ENCODE measurements around the gene POLR3C. TPM values are rescaled to one million over a fixed set of nuclear protein-coding genes. Genes with fewer than 3 reads are reported as not detected.
"Not testable (repeated sequence)": the region's sequence is repeated elsewhere in the genome, so short reads cannot be mapped to it uniquely, and the experiment has no call there.

POLR3C gene
- polyA plus RNA-seq, 10 donors, result 18.2 to 22.9 (median 21.0) TPM

DNA sequence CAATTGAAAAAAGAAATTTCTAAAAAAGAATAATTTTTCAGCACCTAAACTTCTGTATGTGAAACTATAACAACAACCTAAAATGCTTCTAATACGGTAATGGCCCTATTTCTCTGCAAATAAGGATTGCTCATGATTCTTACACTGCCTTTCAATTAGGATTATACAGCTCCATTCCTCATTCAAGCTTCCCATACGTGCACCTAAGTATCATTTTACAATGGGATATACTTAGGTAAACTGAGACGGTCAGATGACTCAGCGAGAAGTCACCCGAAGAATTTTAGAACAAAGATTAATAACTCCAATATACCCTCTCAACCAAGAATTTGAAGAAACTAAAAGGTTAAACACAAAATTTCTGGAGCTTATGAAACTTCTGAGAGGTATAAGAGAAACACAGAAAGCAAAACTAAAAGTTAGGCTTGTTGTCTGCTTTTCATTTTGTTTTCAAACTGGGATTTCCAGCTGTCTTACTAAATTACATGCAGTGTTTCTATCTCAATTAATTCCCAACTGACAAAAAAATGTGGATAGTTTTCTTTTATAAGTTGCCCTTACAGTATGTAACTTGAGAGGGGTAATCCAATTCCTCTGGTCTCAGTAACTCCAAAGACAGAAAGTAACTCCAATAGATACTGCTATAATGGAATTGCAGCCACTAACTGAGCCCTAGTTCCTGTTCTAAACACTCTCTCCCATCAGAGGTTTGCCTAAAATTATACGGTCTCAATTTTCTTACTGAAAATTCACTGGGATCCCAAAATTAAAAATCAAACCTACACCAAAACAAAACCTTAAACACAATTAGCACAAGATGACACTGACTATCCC, 10.8 kb upstream of the POLR3C start:
- DNase-seq, result not testable (repeated sequence)

DNA sequence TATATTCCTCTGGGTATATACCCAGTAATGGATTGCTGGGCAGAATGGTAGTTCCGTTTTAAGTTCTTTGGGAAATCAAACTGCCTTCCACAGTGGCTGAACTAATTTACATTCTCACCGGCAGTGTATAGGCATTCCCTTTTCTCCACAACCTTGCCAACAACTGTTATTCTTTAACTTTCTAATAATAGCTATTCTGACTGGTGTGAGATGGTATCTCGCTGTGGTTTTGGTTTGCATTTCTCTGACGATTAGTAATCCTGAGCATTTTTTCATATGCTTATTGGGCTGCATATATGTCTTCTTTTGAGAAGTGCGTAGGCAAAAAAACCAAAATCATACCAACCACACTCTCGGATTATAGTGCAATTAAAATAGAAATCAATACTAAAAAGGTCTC, 5.9 kb upstream of the POLR3C start:
- peak in 1 of 3 donors; percentile 26 for DNase-seq

DNA sequence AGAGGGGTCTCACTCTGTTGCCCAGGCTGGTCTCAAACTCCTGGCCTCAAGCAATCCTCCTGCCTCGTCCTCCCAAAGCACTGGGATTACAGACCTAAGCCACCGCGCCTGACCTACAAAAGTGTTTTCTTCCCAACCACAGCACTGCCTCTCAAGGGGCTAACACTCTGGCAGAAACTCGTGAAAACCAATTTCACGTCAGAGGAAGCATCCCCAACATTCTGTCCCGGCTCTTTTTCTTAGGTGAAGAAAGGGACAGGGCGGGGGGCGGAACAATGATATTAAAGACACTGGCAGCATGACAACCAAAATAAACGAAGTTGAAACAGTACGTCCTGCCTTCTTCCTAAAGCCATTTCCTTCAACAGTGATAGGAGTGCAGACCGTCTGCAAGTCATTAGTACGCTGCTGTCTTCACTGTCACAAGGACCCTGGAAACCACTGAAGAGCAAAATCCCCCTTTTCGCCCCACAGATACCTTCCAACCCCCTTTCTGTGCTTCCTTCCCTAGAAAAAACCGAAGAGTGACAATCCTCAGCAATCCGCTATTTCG, 1.1 kb upstream of the POLR3C start:
- DNase-seq, result not testable (repeated sequence)

DNA sequence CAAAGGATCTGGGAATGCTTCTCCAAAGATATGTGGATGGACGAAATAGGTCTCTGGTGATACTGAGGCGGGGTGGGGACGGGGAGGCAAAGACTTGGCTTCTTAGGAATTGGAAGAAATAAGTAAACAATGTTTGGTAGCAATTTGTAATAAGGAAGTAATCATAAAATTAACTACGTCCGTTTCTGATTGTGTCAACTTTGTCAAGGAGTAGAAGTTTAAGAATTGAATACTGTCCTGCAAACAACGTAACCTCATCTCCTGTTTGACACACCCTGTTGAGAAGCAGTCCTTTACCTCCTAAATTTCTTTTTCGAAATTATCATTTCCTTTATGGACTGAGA, 471 bp downstream of the POLR3C start:
- no peak for DNase-seq

DNA sequence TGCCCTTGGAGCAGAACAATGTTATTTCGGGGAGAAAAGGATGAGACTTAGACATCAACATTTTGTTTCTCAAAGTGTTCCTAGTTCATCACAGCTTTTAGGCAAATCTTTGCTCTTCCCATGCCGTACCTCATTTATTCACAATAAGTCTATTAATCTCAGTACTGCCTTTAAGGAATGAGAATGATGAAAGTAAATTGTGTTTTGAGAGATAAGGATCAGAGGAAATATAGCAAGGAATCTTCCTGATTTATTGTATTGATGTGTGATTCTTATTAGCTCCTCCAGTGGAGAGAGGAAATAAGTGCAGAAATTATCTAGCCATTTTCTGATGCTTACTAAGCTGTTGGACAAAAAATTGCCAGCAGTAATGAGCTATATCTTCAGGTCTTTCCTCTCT, 2.0 kb downstream of the POLR3C start:
- no peak for DNase-seq

DNA sequence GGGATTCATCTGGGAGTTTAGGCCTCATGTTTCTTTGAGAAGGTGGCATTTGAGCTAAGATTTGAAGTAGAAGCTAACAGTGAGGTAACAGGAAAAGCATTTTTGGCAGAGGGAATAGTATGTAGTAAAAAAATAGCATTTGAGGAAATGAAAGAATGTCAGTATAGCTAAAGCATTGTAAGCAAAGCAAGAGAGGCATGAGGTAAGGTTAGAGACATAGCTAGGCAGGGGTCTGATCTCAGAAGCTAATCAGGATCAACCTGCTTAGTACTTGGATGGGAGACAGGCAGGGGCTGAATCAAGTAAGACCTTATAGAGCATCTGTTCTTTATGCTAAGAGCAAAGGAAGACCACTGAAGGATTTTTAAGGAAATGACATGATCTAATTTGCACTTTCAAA, 4.0 kb downstream of the POLR3C start:
- no peak for DNase-seq

DNA sequence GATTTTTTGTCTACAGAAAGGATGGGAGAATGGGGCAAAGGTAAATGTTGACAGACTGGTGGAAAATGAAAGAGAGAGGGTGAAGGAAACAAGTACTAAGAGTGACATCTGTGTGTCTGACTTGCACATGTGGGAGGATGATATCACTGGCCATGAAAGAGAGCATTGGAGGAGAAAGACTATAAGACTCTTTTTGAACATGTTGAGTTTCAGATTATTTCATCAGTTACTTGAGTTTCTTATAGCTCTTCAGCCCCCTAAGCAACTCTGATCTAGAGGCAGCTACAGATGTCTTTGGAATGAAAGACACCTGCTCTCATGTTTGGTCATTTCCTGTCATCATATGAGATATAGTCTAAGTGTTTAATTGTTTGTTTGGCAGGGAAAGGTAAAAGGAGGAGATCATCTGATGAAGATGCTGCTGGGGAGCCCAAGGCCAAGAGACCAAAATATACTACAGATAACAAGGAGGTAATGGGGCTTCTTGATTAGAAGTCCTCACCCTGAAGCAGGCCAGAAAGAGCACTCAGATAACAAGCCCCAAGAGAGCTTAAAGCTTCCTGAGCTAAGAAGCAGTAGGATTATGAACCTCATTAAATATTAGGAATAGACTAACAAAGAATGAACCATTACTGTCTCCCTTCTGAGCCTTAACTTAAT, 4.5 kb downstream of the POLR3C start:
- no peak for DNase-seq

DNA sequence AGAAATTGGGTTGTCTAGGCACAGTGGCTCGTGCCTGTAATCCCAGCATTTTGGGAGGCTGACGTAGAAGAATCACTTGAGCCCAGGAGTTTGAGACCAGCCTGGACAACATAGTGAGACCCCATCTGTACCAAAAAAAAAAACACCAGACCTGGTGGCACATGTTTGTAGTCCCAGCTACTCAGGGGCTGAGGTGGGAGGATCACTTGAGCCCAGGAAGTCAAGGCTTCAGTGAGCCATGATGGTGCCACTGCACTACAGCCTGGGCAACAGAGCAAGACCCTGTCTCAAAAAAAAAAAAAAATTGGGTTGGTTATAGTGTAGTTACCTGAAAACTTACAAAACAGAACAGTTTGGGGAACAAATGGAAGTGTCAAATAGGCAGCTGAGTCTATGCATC, 6.8 kb downstream of the POLR3C start:
- not testable (repeated sequence) for DNase-seq

DNA sequence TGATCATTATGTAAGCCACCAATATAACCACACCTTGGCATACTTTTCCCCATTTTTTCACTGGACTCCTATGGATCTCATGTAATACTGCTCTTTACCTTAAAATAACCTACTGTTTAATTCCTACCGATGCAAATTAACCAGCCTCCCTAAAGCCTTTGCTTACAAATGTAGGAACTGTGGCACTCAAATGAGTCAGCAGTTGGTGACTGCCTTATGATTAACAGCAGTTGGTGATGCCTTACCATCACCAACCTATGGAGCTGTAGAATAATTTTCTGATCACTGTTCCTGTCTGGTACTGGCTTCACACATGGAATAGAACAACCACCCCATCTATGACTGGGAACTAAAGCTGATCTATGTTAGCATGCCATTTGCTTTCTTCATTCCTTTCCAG, 13.7 kb downstream of the POLR3C start:
- no peak for DNase-seq

DNA sequence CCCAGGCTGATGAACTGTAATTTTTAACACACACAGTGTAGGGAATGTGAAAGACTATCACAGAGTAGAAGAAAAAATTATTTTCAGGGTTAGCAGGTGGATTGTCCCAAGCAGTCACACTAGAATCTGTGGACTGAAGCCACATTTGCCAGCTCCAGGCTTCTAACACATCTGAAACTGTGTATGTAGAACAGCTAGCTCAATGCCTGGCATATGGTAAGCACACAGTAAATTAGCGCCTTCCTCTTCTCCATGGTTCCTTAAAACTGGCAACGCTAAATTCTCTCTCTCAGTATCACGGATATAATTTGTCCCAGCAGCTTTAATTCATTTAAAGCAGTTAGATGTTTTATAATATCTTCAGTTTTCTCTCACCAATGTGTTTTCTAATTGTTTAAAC, 19.0 kb downstream of the POLR3C start:
- no peak for DNase-seq

DNA sequence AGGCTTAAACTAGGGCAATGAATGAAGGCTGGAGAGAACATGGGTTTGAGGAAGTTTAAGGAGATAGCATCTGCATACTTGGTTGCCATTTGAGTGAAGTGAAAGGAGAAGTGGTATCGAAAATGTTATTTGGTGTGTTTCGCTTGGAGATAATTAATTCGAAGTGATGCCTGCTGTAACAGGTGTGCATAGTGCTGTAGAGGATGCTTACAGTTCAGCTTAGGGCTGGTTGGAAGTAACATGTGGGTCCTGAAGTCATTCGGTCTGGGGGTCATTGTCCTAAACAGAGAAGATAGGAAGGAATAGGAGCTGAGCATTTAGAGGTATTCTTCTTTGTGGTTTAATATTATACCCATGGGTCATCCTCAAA, 21.1 kb downstream of the POLR3C start:
- DNase-seq, result no peak

DNA sequence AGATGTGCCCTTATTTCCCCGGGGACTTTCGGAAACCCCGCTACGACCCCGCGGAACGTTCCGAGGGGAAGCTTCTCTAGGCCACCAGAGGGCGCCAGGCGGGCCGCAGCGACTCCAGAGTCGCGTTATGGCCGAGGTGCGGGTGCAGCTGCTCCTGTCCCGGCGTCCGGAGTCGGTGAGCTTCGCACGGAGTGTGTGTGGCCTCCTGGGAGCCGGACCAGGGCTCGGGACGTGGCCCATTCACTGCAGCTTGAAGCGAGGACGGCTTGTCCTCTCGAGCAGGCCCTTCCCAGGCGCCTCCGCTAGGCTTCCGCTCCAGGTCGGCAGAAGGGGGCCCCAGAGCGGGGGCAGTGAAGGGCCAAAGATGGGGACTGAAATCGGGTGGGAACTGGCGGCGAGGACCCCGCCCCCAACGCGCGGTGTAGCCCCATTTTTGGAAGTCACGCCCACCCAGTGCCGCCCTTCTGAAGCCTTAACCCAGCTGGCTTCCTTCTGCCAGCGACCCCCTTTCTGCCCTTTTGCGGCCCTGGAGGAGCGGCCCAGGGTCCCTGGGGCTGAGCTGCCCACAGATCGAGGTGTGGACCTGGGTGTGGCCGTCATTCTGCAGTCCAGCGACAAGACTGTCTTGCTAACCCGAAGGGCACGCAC, 21.6 kb downstream of the POLR3C start, which contains the start of gene NUDT17:
TSS of gene NUDT17 (plus strand) at position 117 of the 648 bp plus-strand sequence. CDS start at position 128, 11 bp downstream.
- peak; percentile 73 to 93 (median 84) for DNase-seq

DNA sequence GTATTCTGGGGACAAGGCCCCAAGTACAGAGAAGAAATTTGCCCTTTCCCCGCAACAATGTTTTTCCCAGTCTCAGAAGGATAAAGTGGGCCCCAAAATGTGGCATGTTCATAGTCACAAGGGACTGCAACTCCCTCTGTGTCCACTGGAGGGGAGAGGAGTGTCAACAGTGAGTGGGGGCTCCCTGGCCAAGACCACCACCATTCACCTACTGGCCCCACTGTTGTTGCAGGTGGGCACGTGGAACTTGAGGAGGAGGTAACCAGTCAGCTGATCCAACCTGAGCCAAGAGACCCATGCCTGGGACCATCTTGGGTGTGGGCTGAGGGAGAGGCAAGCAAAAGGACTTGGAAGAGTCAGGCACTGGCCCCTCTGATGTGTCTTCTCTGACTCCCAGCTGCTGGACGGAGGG, 22.2 kb downstream of the POLR3C start:
- DNase-seq, result peak in 1 of 3 donors; percentile 67

DNA sequence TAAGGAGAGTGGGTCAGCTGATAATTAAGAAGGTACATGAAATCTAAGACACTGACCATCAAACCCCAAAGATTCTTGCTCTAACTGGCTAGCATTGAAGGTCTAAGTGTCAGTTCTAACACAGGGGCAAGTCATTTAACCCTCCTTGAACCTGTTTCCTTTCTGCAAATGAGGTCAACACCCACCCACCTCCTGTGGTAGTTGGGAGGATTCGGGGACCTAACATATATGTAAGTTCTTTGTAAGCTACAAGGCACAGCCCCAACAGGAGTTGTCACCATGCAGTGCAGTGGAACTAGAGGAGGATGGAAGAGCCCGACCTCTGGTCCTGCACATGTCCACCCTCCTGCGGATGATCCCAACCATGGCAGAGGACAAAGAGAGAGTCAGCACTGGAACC, 23.8 kb downstream of the POLR3C start:
- DNase-seq, result no peak

DNA sequence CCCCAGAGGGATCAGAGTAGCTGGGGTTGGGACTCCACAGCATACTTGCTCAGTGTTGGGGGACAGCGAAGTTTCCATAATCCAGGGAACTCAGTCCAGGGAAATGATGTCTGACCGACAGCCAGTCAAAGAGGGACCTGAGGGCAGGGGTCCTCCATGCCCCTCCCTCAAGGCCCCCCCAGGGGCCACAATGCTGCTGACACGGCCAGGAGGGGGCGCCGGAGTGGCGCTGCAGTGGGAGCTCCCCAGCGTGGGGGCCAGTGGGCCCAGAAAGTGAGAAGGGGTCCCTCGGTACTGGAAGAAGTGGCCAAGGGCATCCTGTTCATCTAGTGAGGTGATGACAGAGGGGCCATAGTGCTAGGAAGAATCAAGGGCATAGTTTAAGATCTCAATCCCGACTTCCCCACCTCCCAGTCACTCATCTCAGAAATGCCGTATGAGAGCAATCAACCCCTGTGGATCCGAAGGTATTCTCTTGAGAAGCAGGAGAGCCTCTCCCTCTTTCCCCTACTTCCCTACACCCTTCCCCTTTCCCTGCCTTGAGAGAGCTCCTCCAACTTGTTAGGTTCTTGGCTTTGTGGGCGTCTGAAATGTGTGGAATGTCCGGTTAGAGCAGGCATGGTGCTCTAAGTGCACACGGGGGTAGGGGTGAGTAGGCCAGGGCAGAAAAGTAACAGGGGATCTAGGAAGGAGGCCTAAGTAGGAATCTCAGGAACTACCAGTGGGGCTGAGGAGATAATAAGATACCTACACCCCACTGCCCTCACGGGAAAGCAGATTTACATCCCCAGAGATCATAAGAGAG, 25.6 kb downstream of the POLR3C start:
- DNase-seq, result peak in 1 of 3 donors; percentile 59

DNA sequence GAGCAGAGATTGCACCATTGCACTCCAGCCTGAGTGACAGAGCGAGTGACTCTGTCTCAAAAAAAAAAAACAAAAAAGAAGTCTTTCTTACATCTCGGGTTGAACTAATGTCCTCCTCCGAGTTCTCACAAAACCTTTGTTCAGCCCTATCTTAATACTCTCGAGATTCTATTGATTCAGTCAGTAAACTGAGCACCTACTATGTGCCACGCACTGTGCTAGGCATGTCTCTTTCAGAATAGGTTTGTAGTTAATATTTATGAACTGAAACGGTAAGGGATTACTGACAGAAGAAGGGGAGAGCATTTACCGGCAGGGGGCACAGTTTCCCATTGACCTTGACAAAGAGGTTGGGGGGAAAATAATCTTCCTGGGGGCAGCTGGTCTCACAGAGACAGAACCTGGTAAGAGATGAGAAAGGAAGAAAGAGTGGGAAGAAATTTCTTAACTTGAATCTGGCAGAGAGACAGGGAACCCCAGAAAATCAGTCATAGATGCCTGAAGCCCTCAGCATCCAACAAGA, 31.5 kb downstream of the POLR3C start:
- no peak for DNase-seq

DNA sequence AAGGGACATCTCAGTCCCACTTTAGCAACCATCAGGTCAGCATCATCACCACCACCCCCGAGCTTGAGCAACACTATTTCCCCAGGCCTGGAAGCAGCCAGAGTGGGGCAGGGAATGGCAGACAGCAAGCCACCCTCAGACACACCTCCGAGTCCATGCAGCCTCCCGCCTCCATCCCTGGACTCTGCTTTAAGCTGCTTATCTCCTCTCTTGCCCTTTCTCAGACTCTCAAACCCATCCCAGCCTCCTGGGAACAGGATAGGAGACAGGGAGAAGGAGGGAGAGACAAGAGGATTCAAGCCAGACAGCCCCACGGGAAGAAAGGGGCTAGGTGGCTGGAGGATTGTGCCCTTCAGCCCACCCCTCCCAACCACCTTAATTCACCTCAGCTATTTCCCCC, 33.2 kb downstream of the POLR3C start:
- no peak for DNase-seq

DNA sequence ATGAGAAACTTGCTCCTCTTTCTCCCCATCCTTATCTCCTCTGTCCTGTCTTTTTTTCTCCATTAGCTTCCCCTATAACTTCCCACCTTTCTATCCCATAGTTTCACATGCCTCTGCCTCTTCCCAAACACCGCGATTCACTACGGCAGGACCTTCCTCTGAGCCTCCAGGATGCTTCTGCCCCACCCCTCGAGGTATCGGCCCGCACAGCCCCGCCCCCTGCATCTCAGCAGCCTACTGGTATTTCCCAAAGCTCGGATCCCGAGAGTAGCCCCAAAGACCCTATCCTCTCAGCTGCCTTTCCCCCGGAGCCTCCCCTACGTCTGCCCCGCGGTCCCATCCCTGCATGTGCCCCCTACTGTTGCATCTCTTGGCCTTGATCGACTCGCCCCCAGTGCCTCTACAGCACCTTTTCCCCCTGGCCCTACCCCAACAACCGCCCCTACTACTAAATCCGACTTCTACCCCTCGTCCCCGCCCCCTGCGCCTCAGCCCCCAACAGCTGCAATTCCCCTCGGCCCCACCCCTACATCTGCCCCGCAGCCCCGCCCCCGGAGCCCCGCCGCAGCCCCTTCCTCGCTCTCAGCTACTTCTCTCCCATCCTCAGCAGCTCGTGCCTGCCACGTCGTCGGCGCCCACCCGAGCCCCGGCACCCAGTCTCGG, 34.4 kb downstream of the POLR3C start:
- DNase-seq, result no peak

DNA sequence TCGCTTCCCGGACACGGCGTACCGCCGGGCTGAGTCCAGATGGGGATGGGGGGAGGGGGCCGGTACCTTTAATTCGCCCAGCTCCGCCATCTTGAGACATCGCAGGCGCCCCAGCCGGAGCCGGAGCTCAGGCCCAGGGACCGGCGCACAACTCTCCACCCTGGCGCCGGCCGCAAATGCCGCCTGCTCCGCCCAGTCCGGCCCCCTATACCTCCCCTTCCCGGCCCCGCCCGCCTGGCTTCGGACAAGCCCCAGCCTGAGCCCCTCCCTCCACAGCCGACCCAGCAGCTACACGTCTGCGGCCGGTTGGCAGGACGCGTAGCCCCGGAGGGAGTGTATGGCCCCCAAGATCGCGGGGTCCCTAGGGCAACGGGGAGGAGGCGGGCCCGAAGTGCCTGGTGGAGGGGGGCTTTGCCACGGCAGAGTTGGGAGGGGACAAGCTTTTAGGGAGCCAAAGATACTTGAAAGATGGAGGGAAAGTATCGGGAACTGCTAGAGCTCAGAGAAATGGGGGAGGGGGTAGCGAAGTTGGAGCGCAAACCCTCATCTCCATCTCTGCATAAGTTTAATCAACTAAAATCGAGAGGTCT, 35.0 kb downstream of the POLR3C start, which contains the start of gene PIAS3:
TSS of gene PIAS3 (minus strand) at position 181 of the 590 bp plus-strand sequence. CDS start at position 90, 91 bp downstream.
- DNase-seq, result peak; percentile 95 to 99 (median 97)

DNA sequence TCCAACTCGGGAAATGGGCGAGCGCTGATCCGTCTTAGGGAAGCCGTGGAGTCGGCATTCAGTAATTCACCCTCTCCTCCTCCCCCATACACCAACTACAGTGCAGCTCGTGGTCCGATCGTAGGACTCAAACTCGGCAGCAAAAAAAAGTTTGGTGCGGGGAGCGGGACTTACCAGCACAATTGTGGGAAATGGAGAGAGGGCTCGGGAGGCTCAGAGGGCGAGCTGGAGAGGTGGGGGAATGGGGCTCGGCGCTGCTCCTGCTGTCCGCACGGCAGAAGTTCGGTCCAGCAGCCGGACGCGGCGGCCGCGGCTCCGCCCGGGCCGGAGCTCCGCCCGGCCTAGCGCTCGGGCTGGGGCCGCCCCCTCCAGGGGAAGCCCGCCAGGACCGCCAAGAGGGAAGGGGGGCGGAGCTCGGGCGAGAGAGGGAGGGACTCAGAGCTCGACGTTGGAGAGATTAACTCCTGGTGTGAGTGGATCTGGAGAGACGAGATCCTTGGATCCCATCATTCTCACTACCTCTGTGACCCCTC, 35.6 kb downstream of the POLR3C start:
- peak; percentile 91 to 97 (median 95) for DNase-seq
